Duodenal mucosa (tissue), 2 donors: ENCODE results near the gene KLHL30.

Experiments used
- H3K27ac ChIP-seq: one replicate; pipeline ENCODE4 v1.7.0; 2013; ENCODE audit warnings: low read depth, low read length
- H3K27me3 ChIP-seq, 2 donors: one replicate each; pipeline ENCODE4 v1.7.0; 2013; ENCODE audit warnings: low read length in 2 of 2, control low read depth in 1 of 2; ENCODE audit not compliant: insufficient read depth in 2 of 2, control insufficient read depth in 1 of 2
- H3K36me3 ChIP-seq, 2 donors: one replicate each; pipeline ENCODE4 v1.7.0; 2013; ENCODE audit warnings: low read length in 2 of 2, control low read depth in 1 of 2; ENCODE audit not compliant: insufficient read depth in 2 of 2, control insufficient read depth in 1 of 2
- H3K4me1 ChIP-seq, 2 donors: one replicate each; pipeline ENCODE4 v1.7.0; 2013; ENCODE audit warnings: low read length in 2 of 2, control low read depth in 1 of 2; ENCODE audit not compliant: insufficient read depth in 2 of 2, control insufficient read depth in 1 of 2
- H3K4me3 ChIP-seq, 2 donors: one replicate each; pipeline ENCODE4 v1.7.0; 2013; ENCODE audit warnings: low read length in 2 of 2, low read depth in 1 of 2
- H3K9ac ChIP-seq, 2 donors: one replicate each; pipeline ENCODE4 v1.7.0; 2013; ENCODE audit warnings: low read length in 2 of 2, low read depth in 1 of 2
- H3K9me3 ChIP-seq, 2 donors: one replicate each; pipeline ENCODE4 v1.7.0; 2013; ENCODE audit warnings: low read length in 2 of 2, control low read depth in 1 of 2; ENCODE audit not compliant: control insufficient read depth in 1 of 2

KLHL30 gene

GRCh38 chr2:238141541-238142318 lies 3.3 kb downstream of the KLHL30 start:
- H3K4me1 ChIP-seq: peaks cover 22 to 38% of the 10 kb centered on the region in 2 donors
- H3K9me3 ChIP-seq: no peaks in the 10 kb centered on the region

DNA sequence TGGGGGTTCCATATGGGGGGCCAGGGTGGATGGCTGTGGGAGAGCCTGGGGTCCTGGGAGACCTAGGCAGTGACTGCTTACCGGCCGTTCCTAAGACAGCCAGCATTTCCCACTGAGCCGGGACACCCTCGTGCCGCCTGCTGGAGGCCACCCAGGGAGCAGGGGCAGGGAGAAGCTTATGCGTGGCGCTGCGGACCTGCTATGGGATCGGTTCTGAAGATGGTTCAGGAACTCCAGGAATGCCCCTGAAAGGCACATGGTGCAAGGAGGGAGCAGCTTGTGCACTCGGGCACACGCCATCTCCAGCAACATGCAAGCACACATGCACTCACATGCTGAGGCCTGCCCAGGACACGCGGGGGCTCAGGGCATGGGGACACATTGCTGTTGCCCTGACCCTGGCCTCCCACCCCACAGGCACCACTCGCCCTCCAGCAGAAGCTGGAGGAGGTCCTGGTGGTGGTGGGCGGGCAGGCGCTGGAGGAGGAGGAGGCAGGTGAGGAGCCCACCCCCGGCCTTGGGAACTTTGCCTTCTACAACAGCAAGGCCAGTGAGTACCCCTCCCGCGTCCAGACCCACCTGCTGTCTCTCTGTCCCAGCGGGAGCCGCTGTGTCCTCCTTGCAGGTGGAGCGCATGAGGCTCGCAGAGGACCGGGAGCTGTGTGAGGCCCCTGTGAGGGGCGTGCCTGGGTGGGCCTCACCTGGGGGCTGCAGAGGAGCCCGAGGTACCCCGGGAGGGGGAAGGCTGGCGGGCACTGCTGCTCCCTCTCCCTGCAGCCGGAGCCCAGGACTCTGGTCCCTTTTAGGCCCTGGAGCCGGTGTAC lies 4.1 kb downstream of the KLHL30 start:
- no peak overlapping the region for H3K27ac ChIP-seq
- no peak overlapping the region for H3K9ac ChIP-seq
- H3K4me1 ChIP-seq: peaks cover 22 to 38% of the 10 kb centered on the region in 2 donors
- no peak overlapping the region for H3K4me3 ChIP-seq
- H3K9me3 ChIP-seq: no peaks in the 10 kb centered on the region
- no peaks in the 10 kb centered on the region for H3K27me3 ChIP-seq
- H3K36me3 ChIP-seq: no peaks in the 10 kb centered on the region

More at GRCh38 chr2:238141541-238142318, 3.3 kb downstream of the KLHL30 start:
- Histone ChIP-seq H3K4me3 (no peak overlapping the region), H3K27me3 (no peaks in the 10 kb centered on the region), H3K36me3 (no peaks in the 10 kb centered on the region), H3K9ac (no peak overlapping the region), H3K27ac (no peak overlapping the region)

DNA sequence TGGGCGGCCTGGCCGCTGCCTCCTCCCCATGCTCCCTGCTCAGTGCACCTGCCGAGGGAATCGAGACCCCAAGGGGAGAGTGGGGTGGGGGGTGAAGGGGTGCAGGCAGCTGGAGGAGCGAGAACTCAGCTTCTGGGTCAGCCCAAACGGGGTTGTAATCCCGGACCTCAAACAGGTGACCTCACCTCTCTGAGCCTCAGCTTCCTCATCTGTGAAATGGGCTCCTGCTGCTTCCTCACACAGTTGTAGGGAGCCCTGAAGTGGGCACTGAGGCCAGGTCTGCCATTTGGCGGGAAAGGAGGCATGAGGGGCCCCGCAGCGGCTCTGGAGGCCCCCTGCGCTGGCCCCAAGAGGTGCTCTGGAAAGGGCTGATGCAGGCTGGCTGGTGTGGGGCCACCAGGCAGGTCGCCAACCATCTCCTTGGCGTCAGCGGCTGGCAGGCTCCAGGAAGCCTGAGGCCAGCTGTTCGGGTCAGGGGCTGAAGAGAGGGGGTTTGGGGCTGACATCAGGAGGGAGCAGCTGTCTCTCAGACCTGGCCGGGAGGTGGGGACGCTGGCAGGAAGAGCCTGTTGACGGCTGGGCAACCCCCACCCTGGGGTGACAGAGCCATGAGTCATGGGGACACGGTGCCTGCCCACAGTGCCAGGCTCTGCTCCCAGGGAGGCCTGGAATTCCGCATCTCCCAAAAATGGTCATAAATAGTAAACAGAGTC lies 4.9 kb downstream of the KLHL30 start:
- H3K4me1 ChIP-seq: peaks cover 22 to 38% of the 10 kb centered on the region in 2 donors
- H3K9ac ChIP-seq: no peak overlapping the region
- no peak overlapping the region for H3K27ac ChIP-seq
- H3K36me3 ChIP-seq: no peaks in the 10 kb centered on the region
- no peaks in the 10 kb centered on the region for H3K27me3 ChIP-seq
- H3K9me3 ChIP-seq: no peaks in the 10 kb centered on the region
- H3K4me3 ChIP-seq: no peak overlapping the region

GRCh38 chr2:238144262-238144661 lies 5.8 kb downstream of the KLHL30 start:
- Histone ChIP-seq H3K4me1 (peaks cover 22 to 38% of the 10 kb centered on the region in 2 donors), H3K36me3 (no peaks in the 10 kb centered on the region), H3K27me3 (no peaks in the 10 kb centered on the region), H3K9ac (no peak overlapping the region), H3K27ac (no peak overlapping the region), H3K9me3 (no peaks in the 10 kb centered on the region), H3K4me3 (no peak overlapping the region)

GRCh38 chr2:238145046-238145445 lies 6.6 kb downstream of the KLHL30 start:
- no peak overlapping the region for H3K9ac ChIP-seq
- H3K4me1 ChIP-seq: peaks cover 22 to 32% of the 10 kb centered on the region in 2 donors
- H3K36me3 ChIP-seq: no peaks in the 10 kb centered on the region
- no peak overlapping the region for H3K4me3 ChIP-seq
- no peaks in the 10 kb centered on the region for H3K27me3 ChIP-seq
- no peaks in the 10 kb centered on the region for H3K9me3 ChIP-seq
- H3K27ac ChIP-seq: no peak overlapping the region

GRCh38 chr2:238145851-238146250 lies 7.4 kb downstream of the KLHL30 start:
- Histone ChIP-seq H3K36me3 (no peaks in the 10 kb centered on the region), H3K4me1 (peaks cover 22 to 30% of the 10 kb centered on the region in 2 donors), H3K9me3 (no peaks in the 10 kb centered on the region), H3K9ac (no peak overlapping the region), H3K27me3 (no peaks in the 10 kb centered on the region), H3K27ac (no peak overlapping the region), H3K4me3 (no peak overlapping the region)

DNA sequence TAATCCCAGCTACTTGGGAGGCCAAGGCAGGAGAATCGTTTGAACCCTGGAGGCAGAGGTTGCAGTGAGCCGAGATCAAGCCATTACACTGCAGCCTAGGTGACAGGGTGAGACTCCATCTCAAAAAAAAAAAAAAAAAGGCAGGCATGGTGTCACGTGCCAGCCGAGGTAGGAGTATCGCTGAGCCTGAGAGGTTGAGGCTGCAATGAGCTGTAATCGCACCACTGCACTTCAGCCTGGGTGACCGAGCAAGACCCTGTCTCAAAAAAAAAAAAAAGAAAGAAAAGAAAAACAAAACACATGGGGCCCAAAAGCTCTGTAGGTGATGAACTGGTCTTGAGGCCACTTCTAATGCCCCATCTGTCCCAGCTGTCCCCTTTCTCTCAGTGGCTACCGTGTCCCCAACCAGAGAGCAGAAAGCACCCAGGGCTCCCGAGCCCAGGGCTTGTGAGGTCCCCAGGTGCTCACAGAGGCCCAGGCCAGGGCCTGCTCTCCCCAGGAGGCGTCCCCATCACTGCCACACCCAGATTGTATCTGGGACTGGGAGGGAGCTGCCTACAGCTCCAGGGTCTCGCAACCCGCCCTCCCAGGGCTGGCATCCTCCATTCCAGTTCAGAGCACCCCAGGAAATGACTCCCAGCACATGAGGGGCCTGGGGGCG lies 8.5 kb downstream of the KLHL30 start:
- H3K4me1 ChIP-seq: peaks cover 14 to 18% of the 10 kb centered on the region in 2 donors
- H3K9ac ChIP-seq: no peak overlapping the region
- no peaks in the 10 kb centered on the region for H3K27me3 ChIP-seq

GRCh38 chr2:238148981-238149380 lies 10.5 kb downstream of the KLHL30 start:
- no peaks in the 10 kb centered on the region for H3K27me3 ChIP-seq
- no peak overlapping the region for H3K27ac ChIP-seq
- peaks cover 0 to under 1% of the 10 kb centered on the region in 2 donors for H3K4me1 ChIP-seq
- no peaks in the 10 kb centered on the region for H3K36me3 ChIP-seq
- no peak overlapping the region for H3K4me3 ChIP-seq
- no peaks in the 10 kb centered on the region for H3K9me3 ChIP-seq
- H3K9ac ChIP-seq: no peak overlapping the region

More for the DNA sequence above, 8.5 kb downstream of the KLHL30 start:
- no peak overlapping the region for H3K27ac ChIP-seq
- no peaks in the 10 kb centered on the region for H3K36me3 ChIP-seq
- H3K4me3 ChIP-seq: no peak overlapping the region
- no peaks in the 10 kb centered on the region for H3K9me3 ChIP-seq

GRCh38 chr2:238149841-238150572 lies 11.5 kb downstream of the KLHL30 start:
- no peaks in the 10 kb centered on the region for H3K9me3 ChIP-seq
- no peak overlapping the region for H3K4me3 ChIP-seq
- H3K27ac ChIP-seq: no peak overlapping the region
- no peak overlapping the region for H3K9ac ChIP-seq
- H3K27me3 ChIP-seq: no peaks in the 10 kb centered on the region
- no peaks in the 10 kb centered on the region for H3K4me1 ChIP-seq
- H3K36me3 ChIP-seq: no peaks in the 10 kb centered on the region
